T-helper 2 cell treated with Interferon-gamma antibody and Interleukin-4, amounts not matched to agents 5 μg/mL and 100 μg/mL, for 36 hours (primary cell): ENCODE measurements around the gene TPRG1L.
A peak's percentile ranks its signal among the peaks of the same experiment; 100 is the strongest.
"Not testable (repeated sequence)": the region's sequence is repeated elsewhere in the genome, so short reads cannot be mapped to it uniquely, and the experiment has no call there.

Source experiments
- DNase-seq: peaks from one replicate; pipeline ENCODE4 v3.0.0; 2021; ENCODE audit warnings: low spot score
- H3K27ac Mint-ChIP-seq: one replicate; pipeline ENCODE4 v1.8.0; 2021; ENCODE audit warnings: mild to moderate bottlenecking, mixed read lengths
- H3K27me3 Mint-ChIP-seq: one replicate; pipeline ENCODE4 v1.8.0; 2021; ENCODE audit warnings: low read depth, mixed read lengths
- H3K36me3 Mint-ChIP-seq: one replicate; pipeline ENCODE4 v1.8.0; 2021; ENCODE audit warnings: low read depth, mixed read lengths
- H3K4me1 Mint-ChIP-seq: one replicate; pipeline ENCODE4 v1.8.0; 2021; ENCODE audit warnings: low read depth, mixed read lengths
- H3K4me3 Mint-ChIP-seq: one replicate; pipeline ENCODE4 v1.8.0; 2022; ENCODE audit warnings: mild to moderate bottlenecking, moderate library complexity, mixed read lengths
- H3K9me3 Mint-ChIP-seq: one replicate; pipeline ENCODE4 v1.8.0; 2021; ENCODE audit warnings: mixed read lengths

The TPRG1L gene

DNA sequence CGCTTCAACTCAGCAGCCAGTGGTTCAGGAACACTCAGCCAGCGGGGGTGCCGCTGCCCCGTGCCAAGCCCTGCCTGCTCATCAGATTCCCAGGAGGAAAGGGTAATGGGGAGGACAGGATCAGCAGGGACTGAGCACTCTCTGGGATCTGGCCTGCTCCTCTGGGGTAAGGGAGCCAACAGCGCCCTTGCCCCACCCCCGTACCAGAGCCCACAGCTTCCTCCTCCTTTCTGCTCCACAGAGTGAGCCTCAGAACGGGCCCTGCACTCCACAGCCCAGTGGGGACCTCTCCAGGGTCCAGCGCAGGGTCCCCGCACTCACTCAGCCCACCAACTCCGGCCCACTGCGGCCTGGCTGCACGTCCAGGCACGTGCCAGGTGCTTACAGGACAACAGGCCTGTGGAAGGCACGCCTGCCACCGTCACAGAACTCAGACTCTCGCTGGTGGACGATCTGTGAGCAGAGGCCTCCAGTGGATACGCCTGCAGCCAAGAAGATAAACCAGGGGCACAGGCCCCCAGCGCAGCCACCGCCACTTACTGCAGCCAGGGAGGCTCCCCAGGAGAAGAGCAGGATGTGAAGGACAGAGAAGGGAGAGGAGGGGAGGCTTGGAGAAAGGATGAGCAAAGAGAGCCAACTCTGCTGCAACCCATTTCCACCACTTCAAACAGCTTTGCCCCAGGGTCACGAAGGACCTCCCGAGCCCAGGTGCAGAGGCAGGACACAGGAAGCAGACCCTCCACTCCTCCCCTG lies 15.6 kb upstream of the TPRG1L start:
- H3K36me3 Mint-ChIP-seq: no peaks in the 10 kb centered on the region
- no peak overlapping the region for H3K27ac Mint-ChIP-seq
- no peaks in the 10 kb centered on the region for H3K4me1 Mint-ChIP-seq
- no peak overlapping the region for H3K4me3 Mint-ChIP-seq
- DNase-seq: no peak
- H3K27me3 Mint-ChIP-seq: peaks cover 21% of the 10 kb centered on the region
- no peaks in the 10 kb centered on the region for H3K9me3 Mint-ChIP-seq

DNA sequence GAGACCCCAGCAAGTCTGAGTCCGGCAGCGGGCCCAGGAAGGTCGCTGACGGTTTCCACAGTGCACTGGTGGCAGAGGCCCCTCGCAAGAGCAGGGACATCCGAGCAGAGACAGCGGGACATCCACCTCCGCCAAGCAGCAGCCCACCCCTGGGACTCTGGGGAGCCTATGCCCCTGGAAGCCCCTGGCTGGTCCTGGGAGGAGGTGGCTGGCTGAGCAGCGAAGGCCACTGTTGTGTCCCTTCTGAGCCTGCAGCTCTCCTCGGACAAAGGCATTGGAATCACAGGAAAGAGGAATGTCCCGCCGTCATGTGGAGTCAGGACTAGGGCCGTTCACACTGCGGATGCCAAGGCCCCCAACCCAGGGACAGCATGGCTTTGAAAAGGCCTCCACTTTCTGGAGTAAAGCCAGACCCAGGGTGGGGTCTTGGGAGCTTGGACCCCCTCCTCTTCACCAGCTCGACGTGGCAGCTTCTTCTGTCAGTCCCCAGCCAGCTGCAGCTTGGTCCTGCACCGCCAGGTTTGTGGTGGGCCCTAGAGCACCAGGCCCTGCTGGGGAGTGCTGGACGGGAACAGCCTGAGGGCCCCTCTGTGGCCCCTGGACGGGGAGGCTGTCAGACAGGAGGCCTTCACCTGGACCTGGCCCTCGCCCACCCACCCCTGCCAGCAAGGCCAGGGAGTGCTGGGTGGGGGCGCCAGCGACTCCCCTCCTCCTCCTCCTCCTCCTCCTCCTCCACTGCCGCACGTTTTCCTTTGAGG lies 14.9 kb upstream of the TPRG1L start:
- DNase-seq: no peak
- Mint-ChIP-seq H3K27me3 (peaks cover 27% of the 10 kb centered on the region), H3K4me3 (no peak overlapping the region), H3K27ac (no peak overlapping the region), H3K36me3 (no peaks in the 10 kb centered on the region), H3K9me3 (no peaks in the 10 kb centered on the region), H3K4me1 (no peaks in the 10 kb centered on the region)

DNA sequence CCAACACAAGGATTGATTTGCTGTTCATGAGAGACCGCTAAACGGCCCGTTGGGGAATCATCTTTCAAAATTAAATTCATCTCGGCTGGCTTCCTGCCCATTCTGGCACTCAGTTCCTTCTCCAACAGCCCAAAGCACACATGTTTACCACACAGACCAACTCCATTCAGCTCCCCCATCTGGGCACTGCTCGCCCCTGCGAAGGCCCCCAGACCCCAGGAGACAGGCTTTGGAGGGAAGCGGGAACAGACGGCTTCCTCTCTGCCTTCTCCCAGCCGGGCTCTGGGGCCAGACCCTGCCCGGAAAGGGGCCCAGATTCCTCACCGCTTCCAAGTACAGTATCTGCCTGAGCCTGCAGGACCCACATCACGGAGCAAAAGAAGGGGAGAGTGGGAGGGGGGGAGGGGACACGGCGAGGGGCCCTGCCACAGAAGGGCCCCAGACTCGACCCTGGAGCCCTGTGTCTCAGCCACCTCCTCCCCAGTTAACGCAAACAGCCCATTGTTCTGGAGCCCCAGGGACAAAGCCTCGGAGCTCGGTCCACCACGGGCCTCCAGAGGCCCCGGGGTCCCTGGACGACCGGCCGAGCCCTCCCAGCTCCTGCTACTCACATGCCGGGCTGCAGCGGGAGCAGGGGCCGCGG lies 14.2 kb upstream of the TPRG1L start:
- no peak overlapping the region for H3K4me3 Mint-ChIP-seq
- no peak for DNase-seq
- H3K36me3 Mint-ChIP-seq: no peaks in the 10 kb centered on the region
- H3K27me3 Mint-ChIP-seq: peaks cover 28% of the 10 kb centered on the region
- H3K4me1 Mint-ChIP-seq: no peaks in the 10 kb centered on the region
- no peak overlapping the region for H3K27ac Mint-ChIP-seq
- no peaks in the 10 kb centered on the region for H3K9me3 Mint-ChIP-seq

DNA sequence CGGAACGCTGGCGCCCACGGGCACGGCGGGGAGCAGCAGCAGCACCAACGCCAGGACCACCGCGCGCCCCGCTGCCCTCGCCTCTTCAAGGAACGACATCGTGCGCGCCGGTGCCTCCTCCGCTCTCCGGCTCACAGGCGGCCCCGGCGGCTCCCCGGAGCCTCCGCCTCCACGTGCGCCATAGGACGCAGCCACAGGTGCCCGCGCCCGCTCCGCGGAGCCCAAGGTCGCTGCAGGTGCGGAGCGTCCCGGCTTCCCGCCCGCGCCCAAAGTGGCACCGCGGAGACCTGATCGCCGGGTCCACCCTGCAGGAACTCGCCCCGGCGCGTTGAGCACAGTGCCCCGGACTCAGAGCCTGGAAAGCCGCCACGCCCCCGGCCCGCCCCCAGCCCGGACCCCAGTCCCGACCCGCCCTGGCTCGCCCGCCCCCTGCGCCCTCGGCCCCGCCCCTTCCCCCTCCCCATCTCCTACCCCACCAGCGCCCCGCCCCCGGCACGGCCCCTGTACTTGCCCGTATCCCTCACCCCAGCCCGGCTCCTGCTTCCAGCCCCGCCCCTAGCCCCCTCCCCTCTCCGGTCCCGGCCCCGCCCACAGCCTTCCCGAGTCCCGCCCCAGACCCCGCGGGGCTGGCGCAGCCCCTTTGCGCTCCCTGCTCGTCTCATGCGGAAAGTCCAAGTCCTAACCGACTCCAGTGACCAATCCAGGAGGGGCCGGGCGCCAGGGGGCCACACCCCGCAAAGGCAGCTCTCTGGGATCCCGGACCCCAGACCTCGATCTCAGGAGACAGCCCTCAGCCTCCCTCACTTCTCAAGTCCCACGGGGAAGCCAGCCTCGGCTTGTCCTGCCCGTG lies 13.4 kb upstream of the TPRG1L start, which contains the start of gene MEGF6:
Gene MEGF6, minus strand, starts transcription at position 339 of the 850 bp plus-strand sequence. Its CDS starts 240 bp downstream, at position 99.
- no peaks in the 10 kb centered on the region for H3K4me1 Mint-ChIP-seq
- H3K9me3 Mint-ChIP-seq: no peaks in the 10 kb centered on the region
- no peak for DNase-seq
- H3K27me3 Mint-ChIP-seq: peaks cover 28% of the 10 kb centered on the region
- H3K4me3 Mint-ChIP-seq: peak within 1 kb of the TSS; percentile 32
- no peak within 1 kb of the TSS for H3K27ac Mint-ChIP-seq
- H3K36me3 Mint-ChIP-seq: no peaks in the 10 kb centered on the region

DNA sequence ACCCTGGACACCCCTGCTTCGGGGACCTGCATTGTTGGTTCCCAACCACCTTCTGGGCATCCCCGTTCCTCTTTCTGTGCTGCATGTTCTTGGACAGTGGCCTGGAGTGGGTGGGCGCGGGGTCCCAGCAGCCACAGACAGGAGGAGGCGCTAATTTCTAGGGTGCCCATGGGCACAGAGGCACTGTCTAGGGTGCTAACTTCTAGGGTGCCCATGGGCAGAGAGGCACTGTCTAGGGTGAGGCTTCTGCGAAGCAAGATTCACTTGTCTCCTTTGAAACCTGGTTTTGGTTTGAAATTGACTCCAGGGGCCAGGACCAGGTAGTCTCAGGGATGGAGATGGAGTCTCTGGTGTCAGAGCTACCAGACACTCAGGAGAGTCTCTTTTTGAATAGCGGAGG lies 12.7 kb upstream of the TPRG1L start:
- Mint-ChIP-seq H3K4me3 (peak overlapping the region; percentile 32), H3K27me3 (peaks cover 28% of the 10 kb centered on the region), H3K4me1 (no peaks in the 10 kb centered on the region), H3K36me3 (no peaks in the 10 kb centered on the region), H3K27ac (no peak overlapping the region), H3K9me3 (no peaks in the 10 kb centered on the region)
- DNase-seq: no peak

DNA sequence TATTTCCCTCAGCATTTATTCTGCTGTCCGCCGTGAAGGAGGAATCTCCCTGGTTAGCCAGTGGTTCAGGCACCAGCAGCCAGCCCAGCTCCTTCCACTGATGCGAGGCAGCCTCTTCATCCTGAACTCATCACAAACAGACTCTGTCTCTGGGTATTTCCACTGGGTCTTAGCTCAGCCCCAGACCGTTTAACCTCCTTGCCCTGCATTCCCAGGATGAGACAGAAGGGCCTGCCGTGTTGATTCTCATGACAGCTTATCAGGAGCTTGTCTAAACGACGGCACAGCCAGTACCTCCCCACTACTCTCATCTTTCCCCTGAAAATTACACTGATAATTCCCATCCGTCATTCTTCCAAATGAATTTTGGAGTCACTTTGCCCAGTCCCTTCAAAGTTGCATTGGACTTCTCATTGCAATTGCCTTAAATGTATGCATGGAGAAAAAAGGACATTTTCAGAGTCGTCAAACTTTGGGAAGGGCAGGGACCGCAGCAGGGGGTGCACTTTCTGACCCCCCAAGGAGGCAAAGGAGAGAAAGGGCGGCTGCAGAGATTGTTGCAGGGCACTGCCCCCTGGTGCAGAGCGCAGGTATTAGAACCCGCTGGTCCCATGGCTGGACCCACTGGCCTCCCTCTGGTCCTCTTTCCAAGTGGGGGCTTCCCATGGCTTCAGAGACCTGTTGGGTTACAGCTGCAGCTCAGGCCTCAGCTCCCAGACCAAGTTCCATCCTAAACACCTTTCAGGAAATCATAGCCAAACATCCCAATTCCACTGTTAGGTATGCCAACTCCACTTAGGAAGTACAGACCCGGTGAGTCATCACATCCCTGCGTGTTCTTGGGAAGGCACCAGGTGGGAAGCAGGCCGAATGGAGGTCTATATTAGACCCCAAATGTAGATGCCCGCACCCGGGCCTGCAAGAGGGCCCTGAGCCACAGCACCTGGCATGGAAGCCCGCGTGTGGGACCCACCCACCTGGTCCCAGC lies 9.8 kb upstream of the TPRG1L start:
- Mint-ChIP-seq H3K4me1 (peaks cover 3% of the 10 kb centered on the region), H3K4me3 (no peak overlapping the region), H3K27me3 (peaks cover 26% of the 10 kb centered on the region), H3K9me3 (no peaks in the 10 kb centered on the region), H3K36me3 (no peaks in the 10 kb centered on the region), H3K27ac (no peak overlapping the region)
- no peak for DNase-seq

DNA sequence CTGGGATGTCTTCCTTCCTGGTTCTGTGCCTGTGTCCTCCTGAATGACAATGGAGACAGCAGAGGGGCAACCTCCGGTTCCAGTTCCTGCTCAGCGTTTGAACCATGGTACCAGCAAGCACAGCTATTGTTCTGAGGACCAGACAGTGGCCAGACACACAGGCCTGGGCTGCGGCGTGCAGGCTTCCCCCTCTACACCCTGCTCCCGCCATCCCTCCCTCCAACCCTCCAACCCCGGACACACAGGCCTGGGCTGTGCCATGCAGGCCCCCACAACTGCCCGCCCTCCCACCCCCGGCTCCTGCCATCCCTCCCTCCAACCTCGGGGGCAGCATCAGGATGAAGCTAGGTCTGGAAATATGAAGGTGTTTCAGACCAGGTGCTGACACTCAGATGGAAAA lies 8.0 kb upstream of the TPRG1L start:
- Mint-ChIP-seq H3K27me3 (peaks cover 18% of the 10 kb centered on the region), H3K4me1 (peaks cover 5% of the 10 kb centered on the region), H3K36me3 (no peaks in the 10 kb centered on the region), H3K27ac (no peak overlapping the region), H3K9me3 (no peaks in the 10 kb centered on the region), H3K4me3 (no peak overlapping the region)
- DNase-seq: no peak

DNA sequence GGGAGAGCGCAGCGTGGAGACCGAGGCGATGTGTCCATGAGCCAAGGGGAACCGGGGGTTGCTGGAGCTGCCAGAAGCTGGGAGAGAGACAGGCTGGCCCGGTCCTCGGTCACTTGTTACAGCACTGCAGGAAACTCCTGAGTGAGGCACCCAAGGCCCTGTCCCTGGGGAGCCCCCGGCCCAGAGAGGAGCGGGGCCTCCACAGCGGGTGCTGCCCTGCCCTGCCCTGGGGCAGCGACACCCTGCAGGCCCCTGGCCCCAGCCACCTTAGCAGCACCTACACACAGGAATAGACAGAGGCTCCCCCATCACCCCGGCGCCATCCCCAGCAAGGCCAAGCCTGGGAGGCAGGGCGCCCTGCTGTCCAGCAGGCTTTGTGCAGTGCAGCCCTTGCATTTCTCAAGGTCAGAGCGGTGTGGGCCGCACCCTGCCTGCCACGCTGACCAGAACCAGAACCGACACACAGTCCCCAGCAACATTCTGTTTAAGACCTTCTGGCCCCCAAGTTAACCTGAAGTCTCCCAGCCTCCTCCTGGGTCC lies 6.9 kb upstream of the TPRG1L start:
- Mint-ChIP-seq H3K36me3 (no peaks in the 10 kb centered on the region), H3K27ac (no peak overlapping the region), H3K4me3 (no peak overlapping the region), H3K4me1 (peaks cover 7% of the 10 kb centered on the region), H3K27me3 (peaks cover 15% of the 10 kb centered on the region), H3K9me3 (no peaks in the 10 kb centered on the region)
- DNase-seq: no peak

DNA sequence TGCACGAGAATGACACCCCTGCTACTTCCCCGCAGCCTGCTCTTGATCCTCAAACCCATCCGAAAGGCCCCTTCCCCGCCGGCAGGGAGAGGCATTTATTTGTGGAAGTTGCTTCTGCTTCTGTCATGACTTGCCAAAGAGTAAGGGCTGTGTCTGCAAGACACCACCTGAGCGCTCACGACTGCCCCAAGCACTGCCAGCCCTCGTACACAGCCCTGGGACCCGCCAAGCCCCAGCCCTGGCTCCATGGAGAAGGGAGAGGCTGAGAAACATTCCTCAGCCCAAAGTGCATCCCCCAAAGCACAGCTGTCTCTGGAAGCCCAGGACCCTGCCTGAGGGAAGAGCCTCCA lies 6.3 kb upstream of the TPRG1L start:
- DNase-seq: no peak
- Mint-ChIP-seq H3K27ac (no peak overlapping the region), H3K27me3 (peaks cover 15% of the 10 kb centered on the region), H3K4me1 (peaks cover 9% of the 10 kb centered on the region), H3K4me3 (no peak overlapping the region), H3K9me3 (no peaks in the 10 kb centered on the region), H3K36me3 (no peaks in the 10 kb centered on the region)

DNA sequence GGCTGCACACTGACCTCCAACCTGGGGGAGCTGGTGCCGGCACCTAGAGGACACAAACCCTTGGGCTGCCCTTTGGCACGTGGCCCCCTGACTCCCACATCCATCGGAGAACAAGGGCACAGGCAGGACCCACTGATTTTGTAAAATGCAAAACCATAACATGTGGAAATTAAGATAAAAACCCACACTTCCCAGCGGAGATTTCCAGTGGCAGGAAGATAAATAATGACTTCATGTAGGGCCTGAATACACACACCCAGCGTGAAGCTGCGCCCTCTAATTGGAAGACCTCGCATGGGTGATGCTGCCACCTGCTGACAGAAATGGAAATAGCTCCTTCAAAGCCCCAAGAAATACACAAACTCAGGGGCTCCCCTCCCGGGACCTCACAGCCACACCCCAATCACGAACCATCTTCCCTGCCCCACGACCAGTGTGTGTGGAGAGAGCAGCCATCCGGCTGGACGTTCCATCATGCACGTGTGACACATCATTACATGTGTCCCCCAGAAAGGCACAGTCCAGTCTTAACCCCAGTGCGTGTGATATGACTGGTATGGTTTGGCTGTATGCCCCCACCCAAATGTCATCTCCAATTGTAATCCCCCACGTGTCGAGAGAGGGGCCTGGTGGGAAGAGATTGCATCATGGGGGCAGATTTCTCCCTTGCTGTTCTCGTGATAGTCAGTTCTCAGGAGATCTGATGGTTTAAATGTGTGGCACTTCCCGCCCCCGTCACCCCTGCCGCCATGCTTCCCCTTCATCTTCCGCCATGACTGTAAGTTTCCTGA lies 5.7 kb upstream of the TPRG1L start:
- H3K4me3 Mint-ChIP-seq: no peak overlapping the region
- H3K4me1 Mint-ChIP-seq: peaks cover 14% of the 10 kb centered on the region

DNA sequence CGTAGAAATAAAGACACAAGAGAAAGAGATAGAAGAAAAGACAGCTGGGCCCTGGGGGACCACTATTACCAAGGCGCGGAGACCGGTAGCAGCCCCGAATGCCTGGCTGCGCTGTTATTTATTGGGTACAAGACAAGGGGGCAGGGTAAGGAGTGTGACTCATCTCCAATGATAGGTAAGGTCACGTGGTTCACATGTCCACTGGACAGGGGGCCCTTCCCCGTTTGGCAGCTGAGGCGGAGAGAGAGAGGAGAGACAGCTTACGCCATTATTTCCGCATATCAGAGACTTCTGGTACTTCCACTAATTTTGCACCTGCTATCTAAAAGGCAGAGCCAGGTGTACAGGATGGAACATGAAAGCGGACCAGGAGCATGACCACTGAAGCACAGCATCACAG lies 4.1 kb upstream of the TPRG1L start:
- H3K27ac Mint-ChIP-seq: no peak overlapping the region
- H3K36me3 Mint-ChIP-seq: peaks cover 1% of the 10 kb centered on the region
- H3K4me3 Mint-ChIP-seq: no peak overlapping the region
- H3K4me1 Mint-ChIP-seq: peaks cover 18% of the 10 kb centered on the region
- H3K9me3 Mint-ChIP-seq: no peaks in the 10 kb centered on the region
- no peak for DNase-seq
- H3K27me3 Mint-ChIP-seq: peaks cover 9% of the 10 kb centered on the region

More for the DNA sequence above, 5.7 kb upstream of the TPRG1L start:
- H3K36me3 Mint-ChIP-seq: no peaks in the 10 kb centered on the region
- H3K9me3 Mint-ChIP-seq: no peaks in the 10 kb centered on the region
- no peak overlapping the region for H3K27ac Mint-ChIP-seq
- peak; percentile 55 for DNase-seq
- H3K27me3 Mint-ChIP-seq: peaks cover 16% of the 10 kb centered on the region

DNA sequence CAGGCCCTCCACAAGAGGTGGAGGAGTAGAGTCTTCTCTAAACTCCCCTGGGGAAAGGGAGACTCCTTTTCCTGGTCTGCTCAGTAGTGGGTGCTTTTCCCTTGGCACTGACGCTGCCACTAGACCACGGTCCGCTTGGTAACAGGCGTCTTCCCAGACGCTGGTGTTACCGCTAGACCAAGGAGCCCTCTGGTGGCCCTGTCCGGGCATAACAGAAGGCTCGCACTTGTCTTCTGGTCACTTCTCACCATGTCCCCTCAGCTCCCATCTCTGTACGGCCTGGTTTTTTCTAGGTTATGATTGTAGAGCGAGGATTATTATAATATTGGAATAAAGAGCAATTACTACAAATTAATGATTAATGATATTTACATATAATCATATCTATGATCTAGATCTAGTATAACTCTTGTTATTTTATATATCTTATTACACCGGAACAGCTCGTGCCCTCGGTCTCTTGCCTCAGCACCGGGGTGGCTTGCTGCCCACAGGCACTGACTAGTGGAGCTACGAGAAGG lies 3.6 kb upstream of the TPRG1L start:
- not testable (repeated sequence) for H3K36me3 Mint-ChIP-seq, H3K9me3 Mint-ChIP-seq, H3K27ac Mint-ChIP-seq, H3K4me3 Mint-ChIP-seq, DNase-seq, H3K27me3 Mint-ChIP-seq
- peaks cover 21% of the 10 kb centered on the region for H3K4me1 Mint-ChIP-seq
